Small intestine (tissue), 7 donors: ENCODE measurements around the gene SLC25A1. TPM values are rescaled to one million over a fixed set of nuclear protein-coding genes. Genes with fewer than 3 reads are reported as not detected.

Experiments used
- DNase-seq, 2 donors: peaks; one replicate each; pipeline versions ENCODE4 v3.0.0 to v3.0.0-alpha.2; 2013
- FAIRE-seq: peaks from 2 replicates; lab custom pipeline; 2012; peaks lifted over from hg19 to GRCh38; lab: Jason Lieb, UNC
- H3K27ac ChIP-seq, 3 donors: one replicate each; pipeline ENCODE4 v1.5.1; 2013; ENCODE audit warnings: low read length in 2 of 3, mild to moderate bottlenecking in 2 of 3, control low read depth in 1 of 3, inconsistent platforms in 1 of 3, low read depth in 1 of 3, moderate library complexity in 1 of 3
- H3K27me3 ChIP-seq, 3 donors: one replicate each; pipeline ENCODE4 v1.6.1; 2013; ENCODE audit warnings: low read length in 3 of 3, inconsistent platforms in 1 of 3; ENCODE audit not compliant: control insufficient read depth in 3 of 3, insufficient read depth in 3 of 3
- H3K36me3 ChIP-seq, 3 donors: one replicate each; pipeline ENCODE4 v1.6.1; 2013; ENCODE audit warnings: low read length in 3 of 3, inconsistent platforms in 1 of 3, low read depth in 1 of 3, mild to moderate bottlenecking in 1 of 3, moderate library complexity in 1 of 3; ENCODE audit not compliant: control insufficient read depth in 3 of 3, insufficient read depth in 2 of 3
- H3K4me1 ChIP-seq, 3 donors: one replicate each; pipeline ENCODE4 v1.6.1; 2013; ENCODE audit warnings: low read length in 2 of 3, inconsistent platforms in 1 of 3, low read depth in 1 of 3, mild to moderate bottlenecking in 1 of 3, moderate library complexity in 1 of 3; ENCODE audit not compliant: control insufficient read depth in 3 of 3, insufficient read depth in 2 of 3
- H3K4me3 ChIP-seq, 3 donors: one replicate each; pipeline ENCODE4 v1.5.1; 2013; ENCODE audit warnings: low read length in 3 of 3, control low read depth in 1 of 3, inconsistent platforms in 1 of 3, low read depth in 1 of 3, mild to moderate bottlenecking in 1 of 3, moderate library complexity in 1 of 3
- H3K9me3 ChIP-seq, 2 donors: one replicate each; pipeline ENCODE4 v1.6.1; 2013; ENCODE audit warnings: low read depth in 1 of 2, low read length in 1 of 2; ENCODE audit not compliant: control insufficient read depth in 2 of 2, insufficient read depth in 1 of 2
- WGBS, 3 donors: extraction: QIAGEN DNeasy Blood & Tissue Kit; methylation state at CpG; one replicate each; pipeline ENCODE4 v1.1.7; 2013; 5-methylcytosine and 5-hydroxymethylcytosine counted together
- polyA plus RNA-seq, 4 donors: library from polyadenylated mRNA; stranded (reverse) in 3 of 4; unstranded in 1 of 4; fragments of 200-250 nt in 3 of 4; fragments of 120-200 nt in 1 of 4; gene quantifications; one replicate each; pipeline versions ENCODE4 v1.2.1 to v1.2.3, GENCODE V29; 2013
- donor health status: healthy with polysubstance abuse.
- donor health status: control.
- donor health status: control.
- donor health status: Bipolar disorder and iron deficiency.
- donor health status: healthy.

The SLC25A1 gene
- polyA plus RNA-seq, 4 donors = 116 to 227 (median 167) TPM

DNA sequence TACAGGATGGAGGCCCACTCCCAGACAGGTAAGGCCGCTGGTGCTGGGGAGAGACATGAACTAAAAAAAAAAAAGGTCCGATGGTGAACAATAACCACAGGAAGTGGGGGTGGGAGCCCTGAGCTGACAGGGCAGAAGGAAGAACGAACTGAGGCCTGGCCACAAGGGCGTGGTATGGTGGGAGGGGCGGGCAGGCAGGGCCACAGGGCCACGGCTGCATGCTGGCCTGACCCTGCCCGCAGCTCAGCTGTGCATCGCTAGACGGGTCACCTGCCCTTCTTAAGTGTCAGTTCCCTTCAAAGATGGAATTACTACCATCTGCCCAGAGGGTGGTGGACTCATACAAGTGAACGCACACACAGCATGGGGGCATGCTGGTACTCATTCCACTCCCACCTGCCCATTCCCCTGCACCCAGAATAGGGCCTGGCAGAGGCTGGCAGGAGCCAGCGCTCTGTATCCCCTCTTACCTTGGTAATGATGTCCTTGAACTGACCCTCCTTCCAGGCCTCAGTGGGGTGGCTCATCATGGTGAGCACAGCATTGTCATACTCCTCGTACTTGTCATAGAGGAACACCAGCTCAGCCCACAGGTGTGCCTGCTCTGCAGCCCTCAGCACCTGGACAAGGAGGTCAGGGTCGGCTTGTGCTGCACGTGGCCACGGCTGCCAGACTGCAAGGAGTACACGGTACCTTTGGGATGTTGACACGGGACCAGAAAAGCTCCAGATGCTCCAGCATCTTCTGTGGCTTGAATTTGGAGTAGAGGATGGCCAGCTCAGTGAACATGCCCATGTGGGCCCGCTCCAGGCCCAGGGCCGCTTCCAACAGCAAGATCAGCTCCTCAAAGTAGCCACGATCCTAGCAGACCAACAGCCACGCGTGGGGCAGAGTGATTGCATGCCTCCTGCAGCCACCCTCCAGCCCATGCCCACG lies 17.5 kb upstream of the SLC25A1 start:
- no peak overlapping the region for H3K4me3 ChIP-seq
- FAIRE-seq (no peak), DNase-seq (no peak)
- no peaks in the 10 kb centered on the region for H3K9me3 ChIP-seq
- H3K27me3 ChIP-seq = no peaks in the 10 kb centered on the region
- peaks cover 0 to 10% (median 0%) of the 10 kb centered on the region in 3 donors for H3K36me3 ChIP-seq
- H3K27ac ChIP-seq = no peak overlapping the region
- WGBS, 3 donors = 79 to 83% (median 81%) methylated on average over 23 of the region's 23 CpGs
- no peaks in the 10 kb centered on the region for H3K4me1 ChIP-seq

DNA sequence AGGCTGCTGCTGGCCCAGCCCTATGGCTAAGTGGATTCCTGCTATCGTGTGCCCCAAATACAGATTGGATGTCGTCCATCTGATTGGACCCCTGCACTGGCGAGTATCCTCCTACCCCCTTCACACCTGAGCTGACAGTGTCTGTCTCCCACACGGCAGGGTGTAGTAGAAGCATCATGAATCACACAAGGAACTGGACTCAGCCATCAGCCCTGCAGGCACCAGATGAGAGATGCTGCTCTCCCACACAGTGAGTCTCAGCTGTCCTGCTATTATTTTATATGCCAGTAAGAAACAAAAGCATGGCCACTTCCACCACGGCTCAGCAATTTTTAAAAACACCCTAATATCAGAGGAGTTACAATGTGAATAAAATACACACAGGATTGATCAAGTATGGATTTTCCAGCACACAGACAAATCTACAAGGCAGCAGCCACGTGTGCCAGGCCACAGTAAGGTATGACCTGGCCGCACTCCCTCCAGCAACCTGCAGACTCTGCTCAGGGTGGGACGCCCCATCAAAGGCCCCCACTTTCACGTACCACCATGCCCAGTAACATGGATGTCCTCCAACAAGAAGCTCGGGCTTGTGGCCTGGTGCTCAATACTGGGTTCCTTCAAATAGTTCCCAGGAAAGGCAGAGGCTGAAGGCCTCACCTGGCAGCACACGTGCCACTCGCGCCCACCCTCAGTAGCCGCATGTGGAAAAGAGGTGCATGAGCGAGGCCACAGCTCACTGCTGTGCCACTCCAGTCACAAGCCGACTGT lies 16.4 kb upstream of the SLC25A1 start:
- Histone ChIP-seq H3K4me1 (no peaks in the 10 kb centered on the region), H3K27me3 (no peaks in the 10 kb centered on the region), H3K27ac (no peak overlapping the region), H3K36me3 (peaks cover 0 to 10% (median 0%) of the 10 kb centered on the region in 3 donors), H3K9me3 (no peaks in the 10 kb centered on the region), H3K4me3 (no peak overlapping the region)
- DNase-seq = no peak
- FAIRE-seq = no peak
- 92 to 93% (median 92%) methylated on average over 16 of the region's 16 CpGs for WGBS, 3 donors

GRCh38 chr22:19193879-19194278 lies 15.3 kb upstream of the SLC25A1 start:
- DNase-seq (no peak), FAIRE-seq (no peak)
- Histone ChIP-seq H3K36me3 (peaks cover 0 to 9% (median 0%) of the 10 kb centered on the region in 3 donors), H3K9me3 (no peaks in the 10 kb centered on the region), H3K4me1 (no peaks in the 10 kb centered on the region), H3K27me3 (no peaks in the 10 kb centered on the region), H3K27ac (no peak overlapping the region), H3K4me3 (no peak overlapping the region)
- WGBS, 3 donors = 93 to 97% (median 93%) methylated on average over 6 of the region's 6 CpGs

- FAIRE-seq = no peak
Measured at GRCh38 chr22:19187716-19188563, 9.4 kb upstream of the SLC25A1 start.

GRCh38 chr22:19184276-19184997 lies 5.9 kb upstream of the SLC25A1 start:
- H3K4me1 ChIP-seq = peaks cover 0 to 12% (median 0%) of the 10 kb centered on the region in 3 donors
- H3K4me3 ChIP-seq = no peak overlapping the region
- WGBS, 3 donors = 89 to 92% (median 92%) methylated on average over 18 to 20 of the region's 20 CpGs
- H3K27ac ChIP-seq = peak overlapping the region in 1 of 3 donors; percentile 23
- peaks cover 0 to 7% (median 0%) of the 10 kb centered on the region in 3 donors for H3K36me3 ChIP-seq
- no peaks in the 10 kb centered on the region for H3K27me3 ChIP-seq
- DNase-seq = no peak
- FAIRE-seq = no peak
- no peaks in the 10 kb centered on the region for H3K9me3 ChIP-seq

More at GRCh38 chr22:19187716-19188563, 9.4 kb upstream of the SLC25A1 start:
- peaks cover 0 to 4% (median 0%) of the 10 kb centered on the region in 3 donors for H3K4me1 ChIP-seq
- no peak overlapping the region for H3K4me3 ChIP-seq
- no peaks in the 10 kb centered on the region for H3K9me3 ChIP-seq
- no peak overlapping the region for H3K27ac ChIP-seq
- no peaks in the 10 kb centered on the region for H3K27me3 ChIP-seq
- DNase-seq = no peak
- H3K36me3 ChIP-seq = peaks cover 0 to 7% (median 0%) of the 10 kb centered on the region in 3 donors
- 75 to 84% (median 78%) methylated on average over 6 of the region's 6 CpGs for WGBS, 3 donors

- peaks cover 0 to 12% (median 0%) of the 10 kb centered on the region in 3 donors for H3K4me1 ChIP-seq
- WGBS, 3 donors = 78 to 90% (median 86%) methylated on average over 9 of the region's 9 CpGs
- H3K9me3 ChIP-seq = no peaks in the 10 kb centered on the region
- no peak overlapping the region for H3K27ac ChIP-seq
- H3K27me3 ChIP-seq = no peaks in the 10 kb centered on the region
- FAIRE-seq = no peak
- DNase-seq = no peak
- H3K4me3 ChIP-seq = no peak overlapping the region
- H3K36me3 ChIP-seq = peaks cover 0 to 7% (median 0%) of the 10 kb centered on the region in 3 donors
Measured at GRCh38 chr22:19183216-19183615, 4.7 kb upstream of the SLC25A1 start.

GRCh38 chr22:19182472-19183157 lies 4.1 kb upstream of the SLC25A1 start:
- DNase-seq (no peak), FAIRE-seq (no peak)
- H3K4me1 ChIP-seq = peaks cover 0 to 12% (median 0%) of the 10 kb centered on the region in 3 donors
- H3K36me3 ChIP-seq = peaks cover 0 to 3% (median 0%) of the 10 kb centered on the region in 3 donors
- H3K4me3 ChIP-seq = no peak overlapping the region
- H3K27ac ChIP-seq = no peak overlapping the region
- H3K9me3 ChIP-seq = no peaks in the 10 kb centered on the region
- H3K27me3 ChIP-seq = no peaks in the 10 kb centered on the region
- WGBS, 3 donors = 68 to 76% (median 69%) methylated on average over 9 of the region's 9 CpGs
